Astrocyte (in vitro differentiated cells and primary cell): ENCODE data around the gene ARHGEF10L. TPM values are rescaled to one million over a fixed set of nuclear protein-coding genes. Genes with fewer than 3 reads are reported as not detected.

Source experiments
- DNase-seq: peaks from one replicate; pipeline ENCODE4 v3.0.0-alpha.2; 2010; ENCODE audit warnings: low read depth
- FAIRE-seq: peaks from 2 replicates; lab custom pipeline; 2011; peaks lifted over from hg19 to GRCh38; lab: Jason Lieb, UNC
- H2AFZ ChIP-seq: 2 replicates; pipeline ENCODE4 v1.6.0; 2012; ENCODE audit warnings: low read depth, low read length, inconsistent platforms
- H3K27ac ChIP-seq: 2 replicates; pipeline ENCODE4 v1.5.1; 2011; ENCODE audit warnings: low read depth, low read length, inconsistent platforms
- H3K27me3 ChIP-seq: 2 replicates; pipeline ENCODE4 v1.6.0; 2011; ENCODE audit warnings: low read length, inconsistent platforms; ENCODE audit not compliant: insufficient read depth
- H3K36me3 ChIP-seq: 2 replicates; pipeline ENCODE4 v1.5.1; 2011; ENCODE audit warnings: low read length, inconsistent platforms; ENCODE audit not compliant: insufficient read depth
- H3K4me1 ChIP-seq: 2 replicates; pipeline ENCODE4 v1.5.1; 2011; ENCODE audit warnings: low read length, inconsistent platforms; ENCODE audit not compliant: insufficient read depth
- H3K4me2 ChIP-seq: 2 replicates; pipeline ENCODE4 v1.6.0; 2012; ENCODE audit warnings: low read length, inconsistent platforms
- H3K4me3 ChIP-seq: 2 replicates; pipeline ENCODE4 v1.5.1; 2011; ENCODE audit warnings: low read depth, mild to moderate bottlenecking, low read length, inconsistent platforms; ENCODE audit not compliant: insufficient read depth
- H3K79me2 ChIP-seq: 2 replicates; pipeline ENCODE4 v1.6.0; 2012; ENCODE audit warnings: mild to moderate bottlenecking, low read length, inconsistent platforms; ENCODE audit not compliant: insufficient read depth
- H3K9ac ChIP-seq: 2 replicates; pipeline ENCODE4 v1.6.0; 2012; ENCODE audit warnings: mild to moderate bottlenecking, low read length, inconsistent platforms
- H3K9me3 ChIP-seq: 2 replicates; pipeline ENCODE4 v1.5.1; 2012; ENCODE audit warnings: low read depth, mild to moderate bottlenecking, low read length, inconsistent platforms; ENCODE audit not compliant: insufficient read depth
- H4K20me1 ChIP-seq: 2 replicates; pipeline ENCODE4 v1.6.0; 2012; ENCODE audit warnings: low read length, inconsistent platforms; ENCODE audit not compliant: insufficient read depth
- H3K27ac Mint-ChIP-seq: one replicate; pipeline ENCODE4 v1.8.0; 2021; ENCODE audit warnings: mild to moderate bottlenecking, mixed read lengths; ENCODE audit not compliant: unreplicated experiment
- H3K27me3 Mint-ChIP-seq: one replicate; pipeline ENCODE4 v1.8.0; 2021; ENCODE audit warnings: low read depth, mixed read lengths; ENCODE audit not compliant: unreplicated experiment
- H3K36me3 Mint-ChIP-seq: one replicate; pipeline ENCODE4 v1.8.0; 2021; ENCODE audit warnings: low read depth, mixed read lengths; ENCODE audit not compliant: unreplicated experiment
- H3K4me1 Mint-ChIP-seq: one replicate; pipeline ENCODE4 v1.8.0; 2021; ENCODE audit warnings: low read depth, mixed read lengths; ENCODE audit not compliant: unreplicated experiment
- H3K4me3 Mint-ChIP-seq: one replicate; pipeline ENCODE4 v1.8.0; 2021; ENCODE audit warnings: mild to moderate bottlenecking, moderate library complexity, mixed read lengths; ENCODE audit not compliant: unreplicated experiment
- H3K9me3 Mint-ChIP-seq: one replicate; pipeline ENCODE4 v1.8.0; 2021; ENCODE audit warnings: mild to moderate bottlenecking, mixed read lengths; ENCODE audit not compliant: unreplicated experiment
- EZH2 ChIP-seq: IDR thresholded peaks from 2 replicates; pipeline ENCODE4 v1.6.1; 2012; ENCODE audit warnings: mild to moderate bottlenecking, low read length, inconsistent platforms; ENCODE audit not compliant: insufficient read depth
- total RNA-seq: library from RNA; stranded (reverse); gene quantifications from 2 replicates; pipeline ENCODE4 v1.2.1, GENCODE V29; 2021
- TF ChIP-seq, protein P1 (sequence below): IDR thresholded peaks from 2 replicates; pipeline ENCODE4 v1.5.1; 2011; ENCODE audit warnings: low read depth, mild to moderate bottlenecking, inconsistent platforms, low read length, moderate library complexity; ENCODE audit not compliant: insufficient read depth

ARHGEF10L gene
- total RNA-seq, 1 donor from 2014 or later = 14.2 TPM

DNA sequence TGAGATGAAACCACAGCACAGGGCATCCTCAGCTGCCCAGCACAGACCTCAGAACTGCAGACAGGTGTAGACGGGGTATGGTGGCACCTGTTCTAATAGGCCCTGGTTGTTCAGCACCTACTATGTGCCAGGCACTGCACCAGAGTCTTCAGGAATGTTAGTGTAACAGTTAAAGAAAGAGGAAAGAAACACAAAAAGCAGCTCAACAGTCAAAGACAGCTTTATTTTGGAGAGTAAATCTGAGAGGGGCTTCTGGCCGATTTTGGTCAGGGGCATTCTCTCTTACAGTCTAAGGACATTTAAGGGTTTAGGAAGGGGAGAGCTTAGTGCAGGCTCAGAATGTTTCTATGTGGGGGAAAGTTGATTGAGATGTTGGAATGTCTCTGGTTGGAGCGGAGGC is 170.5 kb downstream of the ARHGEF10L start:
- peaks cover 7% of the 10 kb centered on the region for H3K27me3 ChIP-seq
- Mint-ChIP-seq H3K4me1 (no peaks in the 10 kb centered on the region), H3K27me3 (peaks cover 29% of the 10 kb centered on the region), H3K36me3 (no peaks in the 10 kb centered on the region), H3K9me3 (no peaks in the 10 kb centered on the region), H3K4me3 (no peak overlapping the region), H3K27ac (no peak overlapping the region)
- no peak for FAIRE-seq
- no peaks in the 10 kb centered on the region for H3K9me3 ChIP-seq
- DNase-seq = no peak
- no peak overlapping the region for H3K27ac ChIP-seq
- H3K4me1 ChIP-seq = no peaks in the 10 kb centered on the region
- no peak for TF ChIP-seq EZH2
- TF ChIP-seq, protein P1, sequence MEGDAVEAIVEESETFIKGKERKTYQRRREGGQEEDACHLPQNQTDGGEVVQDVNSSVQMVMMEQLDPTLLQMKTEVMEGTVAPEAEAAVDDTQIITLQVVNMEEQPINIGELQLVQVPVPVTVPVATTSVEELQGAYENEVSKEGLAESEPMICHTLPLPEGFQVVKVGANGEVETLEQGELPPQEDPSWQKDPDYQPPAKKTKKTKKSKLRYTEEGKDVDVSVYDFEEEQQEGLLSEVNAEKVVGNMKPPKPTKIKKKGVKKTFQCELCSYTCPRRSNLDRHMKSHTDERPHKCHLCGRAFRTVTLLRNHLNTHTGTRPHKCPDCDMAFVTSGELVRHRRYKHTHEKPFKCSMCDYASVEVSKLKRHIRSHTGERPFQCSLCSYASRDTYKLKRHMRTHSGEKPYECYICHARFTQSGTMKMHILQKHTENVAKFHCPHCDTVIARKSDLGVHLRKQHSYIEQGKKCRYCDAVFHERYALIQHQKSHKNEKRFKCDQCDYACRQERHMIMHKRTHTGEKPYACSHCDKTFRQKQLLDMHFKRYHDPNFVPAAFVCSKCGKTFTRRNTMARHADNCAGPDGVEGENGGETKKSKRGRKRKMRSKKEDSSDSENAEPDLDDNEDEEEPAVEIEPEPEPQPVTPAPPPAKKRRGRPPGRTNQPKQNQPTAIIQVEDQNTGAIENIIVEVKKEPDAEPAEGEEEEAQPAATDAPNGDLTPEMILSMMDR = no peak
- no peaks in the 10 kb centered on the region for H3K36me3 ChIP-seq
- H3K4me3 ChIP-seq = no peak overlapping the region
- no peaks in the 10 kb centered on the region for H4K20me1 ChIP-seq
- H3K4me2 ChIP-seq = no peak overlapping the region
- H3K79me2 ChIP-seq = no peaks in the 10 kb centered on the region
- H3K9ac ChIP-seq = no peak overlapping the region
- H2AFZ ChIP-seq = no peak overlapping the region

- TF ChIP-seq, protein P1 = no peak
- no peak for TF ChIP-seq EZH2
- Mint-ChIP-seq H3K4me1 (no peaks in the 10 kb centered on the region), H3K9me3 (no peaks in the 10 kb centered on the region), H3K36me3 (no peaks in the 10 kb centered on the region), H3K27ac (no peak overlapping the region), H3K4me3 (no peak overlapping the region), H3K27me3 (peaks cover 33% of the 10 kb centered on the region)
- Histone ChIP-seq H3K9ac (no peak overlapping the region), H4K20me1 (no peaks in the 10 kb centered on the region), H2AFZ (no peak overlapping the region), H3K4me3 (no peak overlapping the region), H3K4me1 (no peaks in the 10 kb centered on the region), H3K36me3 (no peaks in the 10 kb centered on the region), H3K27ac (no peak overlapping the region), H3K79me2 (no peaks in the 10 kb centered on the region), H3K9me3 (no peaks in the 10 kb centered on the region), H3K27me3 (peaks cover 7% of the 10 kb centered on the region), H3K4me2 (no peak overlapping the region)
- FAIRE-seq = no peak
- no peak for DNase-seq
Measured at GRCh38 chr1:17710889-17711576, 171.5 kb downstream of the ARHGEF10L start.

GRCh38 chr1:17711577-17711910 is 172.0 kb downstream of the ARHGEF10L start:
- Histone ChIP-seq H3K4me1 (no peaks in the 10 kb centered on the region), H4K20me1 (no peaks in the 10 kb centered on the region), H2AFZ (no peak overlapping the region), H3K9ac (no peak overlapping the region), H3K4me3 (no peak overlapping the region), H3K36me3 (no peaks in the 10 kb centered on the region), H3K4me2 (no peak overlapping the region), H3K9me3 (no peaks in the 10 kb centered on the region), H3K27me3 (peaks cover 7% of the 10 kb centered on the region), H3K79me2 (no peaks in the 10 kb centered on the region), H3K27ac (no peak overlapping the region)
- Mint-ChIP-seq H3K27me3 (peaks cover 28% of the 10 kb centered on the region), H3K27ac (no peak overlapping the region), H3K4me1 (no peaks in the 10 kb centered on the region), H3K4me3 (no peak overlapping the region), H3K36me3 (no peaks in the 10 kb centered on the region), H3K9me3 (no peaks in the 10 kb centered on the region)
- DNase-seq (no peak), FAIRE-seq (no peak)
- TF ChIP-seq, protein P1 = no peak
- TF ChIP-seq EZH2 = no peak
